ENCODE measurements around the gene BRD7. TPM values are rescaled to one million over a fixed set of nuclear protein-coding genes. Genes with fewer than 3 reads are reported as not detected.

Gene BRD7
- total and polyA plus RNA-seq, 2 of the 4 experiments (the other 2 are of a cell fraction) = 24.8 to 29.9 TPM

GRCh38 chr16:50270510-50271147 is 98.2 kb downstream of the BRD7 start:
- CTCF ChIA-PET = no interaction called here
- POLR2A ChIA-PET (ENCODE audit: unreplicated experiment) = no interaction called here

More at GRCh38 chr16:50270510-50271147, 98.2 kb downstream of the BRD7 start:
- H3K79me1 ChIP-seq (ENCODE audit: low read depth in 1 of 2, low read length in 2 of 2) = peaks cover 23 to 59% of the 10 kb centered on the region in 2 experiments
- no TSS peak for BruUV-seq (replicated peaks)
- H3K56ac ChIP-seq (ENCODE audit: extremely low read depth, insufficient read depth, low read length) = no peak overlapping the region
- H2AFZ ChIP-seq (replicated peaks; ENCODE audit: low read length, poor library complexity) = no peak overlapping the region
- intact Hi-C loops (cut with micrococcal nuclease) (no loop called here), in situ Hi-C loops (cut with MboI; ENCODE audit: low sequenced_read_pairs) (no loop called here), dilution Hi-C loops (cut with HindIII; ENCODE audit: low sequenced_read_pairs, unreplicated experiment) (no loop called here)
- no peak overlapping the region for H2AK5ac ChIP-seq (ENCODE audit: low read depth, low read length)
- peaks cover 3% of the 10 kb centered on the region; the same call in 1 of the 2 replicates for H4K20me1 ChIP-seq (ENCODE audit: insufficient read depth, low read length)
- peak overlapping the region; percentile 31 for H2AK9ac ChIP-seq (replicated peaks; ENCODE audit: low read depth, low read length, poor library complexity)
- H4K91ac ChIP-seq (ENCODE audit: insufficient read depth, low read depth, low read length) = no peak overlapping the region
- WGBS, 2 experiments (ENCODE audit: extremely low coverage in 2 of 2, insufficient read length in 1 of 2) = 94% methylated on average over 9 of the region's 13 CpGs; no CpG with 5 or more reads in 1 of the 2 experiments
- DNase-seq (no peak), ATAC-seq (ENCODE audit: low read depth) (no peak)
- H3K4me1 ChIP-seq (ENCODE audit: control insufficient read depth, insufficient read depth, low read length) = peaks cover 16% of the 10 kb centered on the region
- H3K4me2 ChIP-seq (ENCODE audit: low read depth, low read length) = no peak overlapping the region
- H2BK120ac ChIP-seq (ENCODE audit: low read depth, low read length) = no peak overlapping the region
- H3K27me3 ChIP-seq (ENCODE audit: control insufficient read depth, insufficient read depth, low read length) = no peaks in the 10 kb centered on the region
- H2BK15ac ChIP-seq (ENCODE audit: low read depth, low read length) = no peak overlapping the region
- no peaks in the 10 kb centered on the region for H3K9me3 ChIP-seq (ENCODE audit: control insufficient read depth, insufficient read depth, low read length)
- H2BK20ac ChIP-seq (ENCODE audit: low read depth, low read length) = no peak overlapping the region
- no peak overlapping the region for H3K14ac ChIP-seq (replicated peaks; ENCODE audit: low read depth, low read length)
- H3K27ac ChIP-seq (ENCODE audit: insufficient read depth, low read length) = no peak overlapping the region
- H2BK5ac ChIP-seq (ENCODE audit: low read depth, low read length, poor library complexity, severe bottlenecking) = no peak overlapping the region
- H4K5ac ChIP-seq (ENCODE audit: low read depth, low read length) = no peak overlapping the region
- H3K18ac ChIP-seq (ENCODE audit: low read depth, low read length) = no peak overlapping the region
- no peak overlapping the region for H4K8ac ChIP-seq (ENCODE audit: low read depth in 2 of 2, low read length in 2 of 2)
- no peak overlapping the region for H3K9ac ChIP-seq (ENCODE audit: low read depth, low read length)
- H3K4me3 ChIP-seq (ENCODE audit: insufficient read depth, low read depth, low read length) = no peak overlapping the region
- H3K36me3 ChIP-seq (ENCODE audit: control insufficient read depth, insufficient read depth, low read length) = peaks cover 2% of the 10 kb centered on the region; the same call in 1 of the 2 replicates
- H3K23ac ChIP-seq (ENCODE audit: low read depth, low read length) = no peak overlapping the region
- peaks cover 9% of the 10 kb centered on the region; the same call in 1 of the 2 replicates for H3K9me1 ChIP-seq (ENCODE audit: insufficient read depth, low read length)
- H3K4ac ChIP-seq (ENCODE audit: low read depth, low read length) = no peak overlapping the region
- TF ChIP-seq FOS (IDR thresholded peaks at IDR 0.05; ENCODE audit: low read depth, low read length) (no peak), RCOR1 (IDR thresholded peaks at IDR 0.05; ENCODE audit: insufficient replicate concordance, low read length) (no peak), NFE2L2 (IDR thresholded peaks at IDR 0.05; ENCODE audit: low read depth, low read length) (no peak), RFX5 (IDR thresholded peaks at IDR 0.05; ENCODE audit: low read depth, low read length) (no peak), USF2 (IDR thresholded peaks at IDR 0.05; ENCODE audit: low read depth, low read length) (no peak), ELK1 (IDR thresholded peaks at IDR 0.05; ENCODE audit: borderline replicate concordance, low read depth, low read length) (no peak), RAD21 (IDR thresholded peaks at IDR 0.05; ENCODE audit: low read length) (no peak), MAFK (IDR thresholded peaks at IDR 0.05; ENCODE audit: low read depth, low read length) (no peak), BHLHE40 (IDR thresholded peaks at IDR 0.05; ENCODE audit: low read depth, low read length) (no peak), CTCF (conservative IDR thresholded peaks at IDR 0.05; ENCODE audit: low read depth, low read length) (no peak)

All from IMR-90 (cell line).